Sigmoid colon (tissue), 4 donors: ENCODE measurements around the gene WDR81.

ENCODE experiments used
- CTCF ChIP-seq, 4 experiments: fragments of 450-650 bp in 3 of 4; fragments of 200-600 bp in 1 of 4; IDR thresholded peaks; one replicate each; pipeline ENCODE4 v1.5.1; 2016 to 2019; ENCODE audit warnings: antibody characterized with exemption in 4 of 4, mild to moderate bottlenecking in 3 of 4, moderate library complexity in 2 of 4
- EP300 ChIP-seq, 4 donors: sonication (generic); formaldehyde crosslinking; IDR thresholded peaks; one replicate each; pipeline ENCODE4 v1.6.1; 2017; ENCODE audit warnings: antibody characterized with exemption in 4 of 4
- POLR2A ChIP-seq, 2 donors: fragments of 450-650 bp; IDR thresholded peaks; one replicate each; pipeline ENCODE4 v1.6.1; 2016; ENCODE audit warnings: antibody characterized with exemption in 2 of 2, mild to moderate bottlenecking in 2 of 2, moderate library complexity in 2 of 2
- POLR2AphosphoS5 ChIP-seq, 4 donors: sonication (generic); formaldehyde crosslinking; IDR thresholded peaks; one replicate each; pipeline ENCODE4 v1.6.1; 2017; ENCODE audit warnings: antibody characterized with exemption in 4 of 4

GRCh38 chr17:1715803-1716075 is 8.8 kb upstream of the WDR81 start:
- TF ChIP-seq CTCF (IDR thresholded peaks at IDR 0.05) (no peak), POLR2A (IDR thresholded peaks at IDR 0.05) (no peak), POLR2AphosphoS5 (IDR thresholded peaks at IDR 0.05) (no peak), EP300 (IDR thresholded peaks at IDR 0.05) (no peak)
